ENCODE results near the gene STIP1. TPM values are rescaled to one million over a fixed set of nuclear protein-coding genes. Genes with fewer than 3 reads are reported as not detected.

Gene STIP1
- polyA plus RNA-seq, 1 donor from 2014 or later: 102 TPM

GRCh38 chr11:64219755-64220154, 33.8 kb downstream of the STIP1 start:
- H3K4me3 Mint-ChIP-seq: no peak overlapping the region
- no peaks in the 10 kb centered on the region for H3K36me3 Mint-ChIP-seq
- no peak overlapping the region for H3K27ac Mint-ChIP-seq
- H3K9me3 Mint-ChIP-seq: no peaks in the 10 kb centered on the region
- H3K27me3 Mint-ChIP-seq: no peaks in the 10 kb centered on the region
- peaks cover 0 to 4% (median 2%) of the 10 kb centered on the region in 3 donors for H3K4me1 Mint-ChIP-seq

DNA sequence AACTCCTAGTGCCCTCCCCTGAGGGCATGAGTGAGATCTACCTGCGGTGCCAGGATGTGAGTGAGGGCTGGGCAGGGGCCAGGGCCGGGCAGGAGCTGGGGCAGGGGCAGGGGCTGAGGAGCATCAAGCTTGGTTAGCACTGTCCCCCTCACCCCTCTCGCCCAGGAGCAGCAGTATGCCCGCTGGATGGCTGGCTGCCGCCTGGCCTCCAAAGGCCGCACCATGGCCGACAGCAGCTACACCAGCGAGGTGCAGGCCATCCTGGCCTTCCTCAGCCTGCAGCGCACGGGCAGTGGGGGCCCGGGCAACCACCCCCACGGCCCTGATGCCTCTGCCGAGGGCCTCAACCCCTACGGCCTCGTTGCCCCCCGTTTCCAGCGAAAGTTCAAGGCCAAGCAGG, 34.3 kb downstream of the STIP1 start:
- Mint-ChIP-seq H3K27me3 (no peaks in the 10 kb centered on the region), H3K4me1 (peaks cover 3 to 4% (median 4%) of the 10 kb centered on the region in 3 donors), H3K9me3 (no peaks in the 10 kb centered on the region), H3K36me3 (no peaks in the 10 kb centered on the region), H3K4me3 (no peak overlapping the region), H3K27ac (no peak overlapping the region)

GRCh38 chr11:64220798-64221197, 34.8 kb downstream of the STIP1 start:
- Mint-ChIP-seq H3K4me1 (peaks cover 4 to 5% (median 4%) of the 10 kb centered on the region in 3 donors), H3K4me3 (no peak overlapping the region), H3K27ac (no peak overlapping the region), H3K9me3 (no peaks in the 10 kb centered on the region), H3K27me3 (no peaks in the 10 kb centered on the region), H3K36me3 (no peaks in the 10 kb centered on the region)

DNA sequence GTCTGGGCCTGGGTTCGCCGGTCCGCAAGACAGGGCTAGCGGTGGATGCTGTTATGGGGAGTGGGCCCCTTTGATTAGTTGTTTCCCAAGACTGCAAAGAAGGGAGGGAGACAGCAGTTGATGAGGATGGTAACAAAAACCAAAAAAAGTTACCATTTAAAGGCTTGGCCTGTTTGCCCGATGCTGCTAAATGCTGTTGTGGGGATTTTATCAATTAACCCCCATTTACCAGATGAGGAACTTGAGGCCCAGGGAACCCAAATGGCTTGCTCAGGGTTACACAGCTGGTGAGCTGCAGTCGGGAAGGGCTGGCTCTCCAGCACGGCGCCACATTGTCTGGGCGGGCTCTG, 36.7 kb downstream of the STIP1 start:
- Mint-ChIP-seq H3K36me3 (no peaks in the 10 kb centered on the region), H3K27ac (peak overlapping the region in 1 of 3 donors; percentile 58), H3K4me1 (peaks cover 6 to 12% (median 12%) of the 10 kb centered on the region in 3 donors), H3K9me3 (no peaks in the 10 kb centered on the region), H3K27me3 (no peaks in the 10 kb centered on the region), H3K4me3 (no peak overlapping the region)

- Mint-ChIP-seq H3K4me1 (peaks cover 8 to 13% (median 12%) of the 10 kb centered on the region in 3 donors), H3K9me3 (no peaks in the 10 kb centered on the region), H3K36me3 (no peaks in the 10 kb centered on the region), H3K27ac (peak overlapping the region in 2 of 3 donors; percentile 35 to 58), H3K4me3 (no peak overlapping the region), H3K27me3 (no peaks in the 10 kb centered on the region)
These were observed 37.2 kb downstream of the STIP1 start for GRCh38 chr11:64223001-64223651.

GRCh38 chr11:64224151-64224890, 38.4 kb downstream of the STIP1 start:
- H3K4me1 Mint-ChIP-seq: peaks cover 12 to 16% (median 14%) of the 10 kb centered on the region in 3 donors
- H3K4me3 Mint-ChIP-seq: peak overlapping the region in 3 of 4 donors; percentile 74 to 98 (median 95)
- no peaks in the 10 kb centered on the region for H3K36me3 Mint-ChIP-seq
- H3K27me3 Mint-ChIP-seq: no peaks in the 10 kb centered on the region
- H3K27ac Mint-ChIP-seq: peak overlapping the region; percentile 81 to 95 (median 91)
- H3K9me3 Mint-ChIP-seq: no peaks in the 10 kb centered on the region

DNA sequence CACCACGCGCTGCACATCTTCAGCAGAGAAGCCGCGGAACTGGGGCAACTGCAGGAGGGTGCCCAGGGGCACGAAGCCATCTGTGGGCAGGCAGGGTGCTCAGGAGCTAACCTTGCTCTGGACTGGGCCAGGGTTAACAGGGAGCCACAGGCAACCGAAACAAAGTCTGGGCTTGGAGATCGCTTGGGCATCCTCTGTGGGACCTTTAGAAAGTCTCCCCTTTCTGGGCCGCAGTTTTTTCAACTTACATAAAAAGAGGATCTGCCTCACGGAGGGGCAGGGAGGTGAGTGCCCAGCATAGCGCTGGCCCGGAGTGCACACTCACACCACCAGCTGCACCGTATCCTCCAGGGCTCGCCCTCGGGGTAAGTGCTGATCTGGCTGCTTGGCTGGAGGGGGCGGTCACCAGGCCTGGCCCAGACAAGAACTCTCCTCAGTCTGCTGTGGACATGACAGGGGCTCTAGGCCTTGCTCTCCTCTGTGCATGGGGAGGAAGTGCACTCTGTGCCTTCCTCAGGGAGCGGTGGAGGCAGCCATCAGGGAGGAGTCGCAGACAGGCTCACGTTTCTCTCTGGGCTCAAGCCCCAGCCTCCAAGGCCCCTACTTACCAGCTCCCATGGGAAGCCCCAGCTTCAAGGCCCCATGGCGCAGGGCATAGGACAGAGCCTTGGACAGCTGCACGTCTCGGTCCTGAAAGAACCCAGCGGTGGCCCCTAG, 39.1 kb downstream of the STIP1 start:
- Mint-ChIP-seq H3K27me3 (no peaks in the 10 kb centered on the region), H3K9me3 (no peaks in the 10 kb centered on the region), H3K36me3 (no peaks in the 10 kb centered on the region), H3K4me1 (peaks cover 14 to 22% (median 20%) of the 10 kb centered on the region in 3 donors), H3K4me3 (peak overlapping the region; percentile 93 to 98 (median 96)), H3K27ac (peak overlapping the region; percentile 81 to 95 (median 91))

GRCh38 chr11:64225608-64226506, 39.9 kb downstream of the STIP1 start, which contains the start of the genes NUDT22 and TRPT1:
Gene NUDT22 (plus strand): TSS chr11:64226274. CDS start chr11:64226653, 379 bp downstream.
Gene TRPT1 (minus strand): TSS chr11:64226186. CDS start chr11:64225860, 326 bp downstream.
- H3K9me3 Mint-ChIP-seq: no peaks in the 10 kb centered on the region
- peaks cover 15 to 26% (median 20%) of the 10 kb centered on the region in 3 donors for H3K4me1 Mint-ChIP-seq

DNA sequence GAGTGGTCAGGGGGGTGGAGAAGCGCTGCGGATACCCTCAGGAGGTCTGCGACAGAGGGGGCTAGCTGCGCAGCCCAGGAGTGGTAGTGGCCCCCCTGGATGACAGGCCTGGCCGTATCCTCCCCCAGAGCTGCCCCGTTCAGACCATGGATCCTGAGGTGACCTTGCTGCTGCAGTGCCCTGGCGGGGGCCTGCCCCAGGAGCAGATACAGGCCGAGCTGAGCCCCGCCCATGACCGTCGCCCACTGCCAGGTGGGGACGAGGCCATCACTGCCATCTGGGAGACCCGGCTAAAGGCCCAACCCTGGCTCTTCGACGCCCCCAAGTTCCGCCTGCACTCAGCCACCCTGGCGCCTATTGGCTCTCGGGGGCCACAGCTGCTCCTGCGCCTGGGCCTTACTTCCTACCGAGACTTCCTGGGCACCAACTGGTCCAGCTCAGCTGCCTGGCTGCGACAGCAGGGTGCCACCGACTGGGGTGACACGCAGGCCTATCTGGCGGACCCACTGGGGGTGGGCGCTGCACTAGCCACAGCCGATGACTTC, 40.6 kb downstream of the STIP1 start:
- Mint-ChIP-seq H3K27me3 (no peaks in the 10 kb centered on the region), H3K4me3 (peak overlapping the region; percentile 93 to 98 (median 96)), H3K4me1 (peaks cover 17 to 26% (median 24%) of the 10 kb centered on the region in 3 donors), H3K36me3 (no peaks in the 10 kb centered on the region), H3K27ac (peak overlapping the region; percentile 53 to 91 (median 86)), H3K9me3 (no peaks in the 10 kb centered on the region)

More at GRCh38 chr11:64225608-64226506, 39.9 kb downstream of the STIP1 start, which contains the start of the genes NUDT22 and TRPT1:
- Mint-ChIP-seq H3K27me3 (no peaks in the 10 kb centered on the region), H3K4me3 (peak within 1 kb of the TSS; percentile 93 to 98 (median 96)), H3K36me3 (no peaks in the 10 kb centered on the region), H3K27ac (peak within 1 kb of the TSS; percentile 91 to 95 (median 94))

- peaks cover 22 to 30% (median 26%) of the 10 kb centered on the region in 3 donors for H3K4me1 Mint-ChIP-seq
- H3K4me3 Mint-ChIP-seq: peak overlapping the region; percentile 93 to 98 (median 96)
- no peaks in the 10 kb centered on the region for H3K36me3 Mint-ChIP-seq
- H3K27me3 Mint-ChIP-seq: no peaks in the 10 kb centered on the region
- H3K9me3 Mint-ChIP-seq: no peaks in the 10 kb centered on the region
- H3K27ac Mint-ChIP-seq: peak overlapping the region; percentile 76 to 91 (median 86)
These were observed 41.5 kb downstream of the STIP1 start for GRCh38 chr11:64227405-64227956.

- Mint-ChIP-seq H3K27me3 (no peaks in the 10 kb centered on the region), H3K4me1 (peaks cover 24 to 34% (median 26%) of the 10 kb centered on the region in 3 donors), H3K36me3 (no peaks in the 10 kb centered on the region), H3K4me3 (peak overlapping the region; percentile 54 to 98 (median 92)), H3K27ac (peak overlapping the region; percentile 62 to 99 (median 97)), H3K9me3 (no peaks in the 10 kb centered on the region)
These were observed 43.2 kb downstream of the STIP1 start for GRCh38 chr11:64229090-64229743.

GRCh38 chr11:64229744-64230170, 43.8 kb downstream of the STIP1 start:
- H3K4me3 Mint-ChIP-seq: peak overlapping the region; percentile 88 to 98 (median 96)
- H3K4me1 Mint-ChIP-seq: peaks cover 24 to 34% (median 26%) of the 10 kb centered on the region in 3 donors
- H3K9me3 Mint-ChIP-seq: no peaks in the 10 kb centered on the region
- no peaks in the 10 kb centered on the region for H3K27me3 Mint-ChIP-seq
- H3K36me3 Mint-ChIP-seq: no peaks in the 10 kb centered on the region
- H3K27ac Mint-ChIP-seq: peak overlapping the region; percentile 97 to 99 (median 97)

All from IgD-negative memory B cell (primary cell).